NCI-H510A (cell line): ENCODE measurements around the gene SLC28A1.
"Not testable (repeated sequence)": the region's sequence is repeated elsewhere in the genome, so short reads cannot be mapped to it uniquely, and the experiment has no call there.

Experiments used
- DNase-seq: peaks from one replicate; lab custom pipeline; 2025; lab: John Stamatoyannopoulos, UW

SLC28A1 gene

GRCh38 chr15:84910928-84911623, 26.6 kb downstream of the SLC28A1 start:
- peak; percentile 68 for DNase-seq

GRCh38 chr15:84911879-84912660, 27.6 kb downstream of the SLC28A1 start:
- DNase-seq = no peak

GRCh38 chr15:84913360-84913723, 28.9 kb downstream of the SLC28A1 start:
- DNase-seq = no peak

- DNase-seq = no peak
These were observed 29.9 kb downstream of the SLC28A1 start for GRCh38 chr15:84914351-84914750.

- peak; percentile 48 for DNase-seq
These were observed 30.6 kb downstream of the SLC28A1 start for GRCh38 chr15:84914909-84915605.

GRCh38 chr15:84915606-84915958, 31.1 kb downstream of the SLC28A1 start:
- DNase-seq = no peak

GRCh38 chr15:84917452-84917851, 33.0 kb downstream of the SLC28A1 start:
- no peak for DNase-seq

- no peak for DNase-seq
These were observed 34.7 kb downstream of the SLC28A1 start for GRCh38 chr15:84919106-84919667.

- DNase-seq = no peak
These were observed 36.7 kb downstream of the SLC28A1 start for GRCh38 chr15:84921121-84921520.

- no peak for DNase-seq
These were observed 38.1 kb downstream of the SLC28A1 start for GRCh38 chr15:84922530-84922929.

- no peak for DNase-seq
These were observed 39.7 kb downstream of the SLC28A1 start for GRCh38 chr15:84924077-84924731.

GRCh38 chr15:84924821-84925569, 40.5 kb downstream of the SLC28A1 start:
- not testable (repeated sequence) for DNase-seq

- DNase-seq = no peak
These were observed 41.4 kb downstream of the SLC28A1 start for GRCh38 chr15:84925906-84926305.

- DNase-seq = no peak
These were observed 42.2 kb downstream of the SLC28A1 start for GRCh38 chr15:84926491-84927230.

GRCh38 chr15:84928843-84929168, 44.3 kb downstream of the SLC28A1 start:
- no peak for DNase-seq

GRCh38 chr15:84929795-84930603, 45.5 kb downstream of the SLC28A1 start:
- no peak for DNase-seq

- DNase-seq = no peak
These were observed 50.7 kb downstream of the SLC28A1 start for GRCh38 chr15:84934942-84935729.

- no peak for DNase-seq
These were observed 52.7 kb downstream of the SLC28A1 start for GRCh38 chr15:84937144-84937543.

- DNase-seq = no peak
These were observed 54.3 kb downstream of the SLC28A1 start for GRCh38 chr15:84938726-84939125.
